ENCODE results near the gene SRD5A1.

DNA sequence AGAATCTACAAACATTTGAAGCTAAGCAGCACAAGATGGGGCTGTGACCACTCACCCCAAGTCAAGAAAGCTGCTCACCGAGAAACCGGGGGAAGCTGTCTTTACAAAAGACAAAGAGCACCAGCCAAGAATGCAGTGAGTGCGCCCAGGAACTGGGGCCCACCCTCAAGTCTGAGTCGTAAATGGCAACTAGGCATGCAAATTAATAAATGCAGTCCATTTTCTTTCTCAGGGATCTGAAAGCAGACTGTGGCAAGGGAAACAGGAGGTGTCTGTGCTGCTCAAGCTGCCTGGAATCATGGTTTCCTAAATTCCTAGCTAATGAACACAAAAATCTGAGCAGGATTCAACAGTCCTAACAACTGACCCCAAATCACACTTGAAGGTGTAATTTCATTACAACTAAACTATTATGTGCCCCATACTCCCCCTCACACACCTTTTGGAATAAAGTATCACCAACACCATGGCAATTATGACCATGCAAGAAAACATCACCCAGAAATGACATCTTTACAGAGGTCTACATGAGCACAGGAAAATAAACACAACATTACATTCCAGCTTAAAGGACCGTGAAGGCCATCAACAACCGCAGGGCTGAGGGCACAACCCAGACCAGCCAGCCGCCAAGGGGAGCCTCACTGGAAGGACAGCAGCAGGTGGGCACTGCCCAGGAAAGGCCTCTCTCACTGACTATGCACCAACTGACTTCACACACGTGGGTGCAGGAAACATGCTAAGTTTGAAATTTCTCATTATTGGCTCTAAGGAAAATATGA is 18.0 kb upstream of the SRD5A1 start:
- TF ChIP-seq, protein P1, sequence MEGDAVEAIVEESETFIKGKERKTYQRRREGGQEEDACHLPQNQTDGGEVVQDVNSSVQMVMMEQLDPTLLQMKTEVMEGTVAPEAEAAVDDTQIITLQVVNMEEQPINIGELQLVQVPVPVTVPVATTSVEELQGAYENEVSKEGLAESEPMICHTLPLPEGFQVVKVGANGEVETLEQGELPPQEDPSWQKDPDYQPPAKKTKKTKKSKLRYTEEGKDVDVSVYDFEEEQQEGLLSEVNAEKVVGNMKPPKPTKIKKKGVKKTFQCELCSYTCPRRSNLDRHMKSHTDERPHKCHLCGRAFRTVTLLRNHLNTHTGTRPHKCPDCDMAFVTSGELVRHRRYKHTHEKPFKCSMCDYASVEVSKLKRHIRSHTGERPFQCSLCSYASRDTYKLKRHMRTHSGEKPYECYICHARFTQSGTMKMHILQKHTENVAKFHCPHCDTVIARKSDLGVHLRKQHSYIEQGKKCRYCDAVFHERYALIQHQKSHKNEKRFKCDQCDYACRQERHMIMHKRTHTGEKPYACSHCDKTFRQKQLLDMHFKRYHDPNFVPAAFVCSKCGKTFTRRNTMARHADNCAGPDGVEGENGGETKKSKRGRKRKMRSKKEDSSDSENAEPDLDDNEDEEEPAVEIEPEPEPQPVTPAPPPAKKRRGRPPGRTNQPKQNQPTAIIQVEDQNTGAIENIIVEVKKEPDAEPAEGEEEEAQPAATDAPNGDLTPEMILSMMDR (IDR thresholded peaks at IDR 0.05), result no peak
- no peak for TF ChIP-seq POLR2A (IDR thresholded peaks at IDR 0.05)

Data from uterus (tissue), 2 donors.